ENCODE data around the gene PAX4.

The PAX4 gene

GRCh38 chr7:127582361-127582760 is 35.6 kb downstream of the PAX4 start:
- H3K79me2 ChIP-seq (ENCODE audit: control insufficient read depth, insufficient read depth, low read length): peaks cover 12% of the 10 kb centered on the region
- H2BK15ac ChIP-seq (replicated peaks; ENCODE audit: low read depth): no peak overlapping the region
- no peak overlapping the region for H3K4me3 ChIP-seq (ENCODE audit: low read length)
- H3K4me1 ChIP-seq (ENCODE audit: control insufficient read depth, low read depth, low read length): peaks cover 3% of the 10 kb centered on the region
- peaks cover 23% of the 10 kb centered on the region for H3K79me1 ChIP-seq (ENCODE audit: low read length)
- H3K18ac ChIP-seq (ENCODE audit: low read length): no peak overlapping the region
- no peak overlapping the region for H3K9ac ChIP-seq (ENCODE audit: low read length)
- no peaks in the 10 kb centered on the region for H3K27me3 ChIP-seq (ENCODE audit: insufficient read depth, low read length, poor library complexity)
- no peak overlapping the region for H3K56ac ChIP-seq (ENCODE audit: low read length)
- H3K23ac ChIP-seq (ENCODE audit: low read length): no peak overlapping the region
- H4K5ac ChIP-seq (ENCODE audit: low read length): no peak overlapping the region
- no peak overlapping the region for H2BK120ac ChIP-seq (ENCODE audit: low read depth, low read length)
- H3K4me2 ChIP-seq (ENCODE audit: low read length): no peak overlapping the region
- no peaks in the 10 kb centered on the region for H3K36me3 ChIP-seq (ENCODE audit: control insufficient read depth, insufficient read depth, low read length)
- no peak for DNase-seq
- no peak overlapping the region for H2BK5ac ChIP-seq (ENCODE audit: low read length)
- WGBS (ENCODE audit: extremely low coverage, insufficient coverage, low lambda C conversion rate): no CpG with 5 or more reads among the region's 14 CpGs
- H3K27ac ChIP-seq (ENCODE audit: low read depth, low read length): no peak overlapping the region
- H4K8ac ChIP-seq (ENCODE audit: low read depth, low read length): no peak overlapping the region
- H3K4ac ChIP-seq (ENCODE audit: low read depth, low read length): no peak overlapping the region
- H2AK5ac ChIP-seq (ENCODE audit: low read length): no peak overlapping the region

- H3K79me2 ChIP-seq (ENCODE audit: control insufficient read depth, insufficient read depth, low read length): peaks cover 12% of the 10 kb centered on the region
- no peaks in the 10 kb centered on the region for H3K36me3 ChIP-seq (ENCODE audit: control insufficient read depth, insufficient read depth, low read length)
- no CpG with 5 or more reads among the region's 1 CpG for WGBS (ENCODE audit: extremely low coverage, insufficient coverage, low lambda C conversion rate)
- no peak overlapping the region for H2AK5ac ChIP-seq (ENCODE audit: low read length)
- H4K8ac ChIP-seq (ENCODE audit: low read depth, low read length): no peak overlapping the region
- H3K4me2 ChIP-seq (ENCODE audit: low read length): no peak overlapping the region
- no peak overlapping the region for H3K56ac ChIP-seq (ENCODE audit: low read length)
- no peak overlapping the region for H3K23ac ChIP-seq (ENCODE audit: low read length)
- peaks cover 3% of the 10 kb centered on the region for H3K4me1 ChIP-seq (ENCODE audit: control insufficient read depth, low read depth, low read length)
- no peak for DNase-seq
- H3K27ac ChIP-seq (ENCODE audit: low read depth, low read length): no peak overlapping the region
- H2BK15ac ChIP-seq (replicated peaks; ENCODE audit: low read depth): no peak overlapping the region
- no peak overlapping the region for H3K9ac ChIP-seq (ENCODE audit: low read length)
- no peak overlapping the region for H4K5ac ChIP-seq (ENCODE audit: low read length)
- H3K4me3 ChIP-seq (ENCODE audit: low read length): no peak overlapping the region
- H3K4ac ChIP-seq (ENCODE audit: low read depth, low read length): no peak overlapping the region
- H2BK5ac ChIP-seq (ENCODE audit: low read length): no peak overlapping the region
- H3K79me1 ChIP-seq (ENCODE audit: low read length): peaks cover 23% of the 10 kb centered on the region
- H3K18ac ChIP-seq (ENCODE audit: low read length): no peak overlapping the region
- H2BK120ac ChIP-seq (ENCODE audit: low read depth, low read length): no peak overlapping the region
- H3K27me3 ChIP-seq (ENCODE audit: insufficient read depth, low read length, poor library complexity): no peaks in the 10 kb centered on the region
Measured at GRCh38 chr7:127581716-127582115, 36.2 kb downstream of the PAX4 start.

- H4K8ac ChIP-seq (ENCODE audit: low read depth, low read length): no peak overlapping the region
- no peaks in the 10 kb centered on the region for H3K36me3 ChIP-seq (ENCODE audit: control insufficient read depth, insufficient read depth, low read length)
- no peak overlapping the region for H3K23ac ChIP-seq (ENCODE audit: low read length)
- no peak overlapping the region for H2AK5ac ChIP-seq (ENCODE audit: low read length)
- H3K18ac ChIP-seq (ENCODE audit: low read length): no peak overlapping the region
- no peak overlapping the region for H3K4me2 ChIP-seq (ENCODE audit: low read length)
- H3K56ac ChIP-seq (ENCODE audit: low read length): no peak overlapping the region
- H3K9ac ChIP-seq (ENCODE audit: low read length): no peak overlapping the region
- H3K79me2 ChIP-seq (ENCODE audit: control insufficient read depth, insufficient read depth, low read length): peaks cover 12% of the 10 kb centered on the region
- no peak overlapping the region for H2BK120ac ChIP-seq (ENCODE audit: low read depth, low read length)
- H3K27me3 ChIP-seq (ENCODE audit: insufficient read depth, low read length, poor library complexity): no peaks in the 10 kb centered on the region
- no peak overlapping the region for H2BK5ac ChIP-seq (ENCODE audit: low read length)
- H3K79me1 ChIP-seq (ENCODE audit: low read length): peaks cover 23% of the 10 kb centered on the region
- peaks cover 3% of the 10 kb centered on the region for H3K4me1 ChIP-seq (ENCODE audit: control insufficient read depth, low read depth, low read length)
- H3K4me3 ChIP-seq (ENCODE audit: low read length): no peak overlapping the region
- H3K27ac ChIP-seq (ENCODE audit: low read depth, low read length): no peak overlapping the region
- no peak for DNase-seq
- no peak overlapping the region for H4K5ac ChIP-seq (ENCODE audit: low read length)
- H3K4ac ChIP-seq (ENCODE audit: low read depth, low read length): no peak overlapping the region
- H2BK15ac ChIP-seq (replicated peaks; ENCODE audit: low read depth): no peak overlapping the region
Measured at GRCh38 chr7:127580612-127581011, 37.3 kb downstream of the PAX4 start.

- Histone ChIP-seq H3K4me2 (ENCODE audit: low read length) (no peak overlapping the region), H3K27ac (ENCODE audit: low read depth, low read length) (no peak overlapping the region), H3K4me1 (ENCODE audit: control insufficient read depth, low read depth, low read length) (no peaks in the 10 kb centered on the region), H3K4me3 (ENCODE audit: low read length) (no peak overlapping the region), H3K9ac (ENCODE audit: low read length) (no peak overlapping the region), H3K56ac (ENCODE audit: low read length) (no peak overlapping the region), H4K8ac (ENCODE audit: low read depth, low read length) (no peak overlapping the region), H3K18ac (ENCODE audit: low read length) (no peak overlapping the region), H2BK15ac (replicated peaks; ENCODE audit: low read depth) (no peak overlapping the region), H3K36me3 (ENCODE audit: control insufficient read depth, insufficient read depth, low read length) (no peaks in the 10 kb centered on the region), H3K23ac (ENCODE audit: low read length) (no peak overlapping the region), H3K4ac (ENCODE audit: low read depth, low read length) (no peak overlapping the region), H2BK120ac (ENCODE audit: low read depth, low read length) (no peak overlapping the region), H2BK5ac (ENCODE audit: low read length) (no peak overlapping the region), H3K27me3 (ENCODE audit: insufficient read depth, low read length, poor library complexity) (no peaks in the 10 kb centered on the region), H2AK5ac (ENCODE audit: low read length) (no peak overlapping the region), H3K79me1 (ENCODE audit: low read length) (peaks cover 14% of the 10 kb centered on the region), H3K79me2 (ENCODE audit: control insufficient read depth, insufficient read depth, low read length) (peaks cover 5% of the 10 kb centered on the region), H4K5ac (ENCODE audit: low read length) (no peak overlapping the region)
- DNase-seq: no peak
- no CpG with 5 or more reads among the region's 4 CpGs for WGBS (ENCODE audit: extremely low coverage, insufficient coverage, low lambda C conversion rate)
Measured at GRCh38 chr7:127578711-127579275, 39.1 kb downstream of the PAX4 start.

- H2AK5ac ChIP-seq (ENCODE audit: low read length): no peak overlapping the region
- H3K18ac ChIP-seq (ENCODE audit: low read length): no peak overlapping the region
- no peak overlapping the region for H4K8ac ChIP-seq (ENCODE audit: low read depth, low read length)
- no peak overlapping the region for H2BK15ac ChIP-seq (replicated peaks; ENCODE audit: low read depth)
- H3K4ac ChIP-seq (ENCODE audit: low read depth, low read length): no peak overlapping the region
- H3K36me3 ChIP-seq (ENCODE audit: control insufficient read depth, insufficient read depth, low read length): no peaks in the 10 kb centered on the region
- no peak overlapping the region for H3K23ac ChIP-seq (ENCODE audit: low read length)
- H4K5ac ChIP-seq (ENCODE audit: low read length): no peak overlapping the region
- no peak overlapping the region for H3K56ac ChIP-seq (ENCODE audit: low read length)
- H3K9ac ChIP-seq (ENCODE audit: low read length): no peak overlapping the region
- H3K79me2 ChIP-seq (ENCODE audit: control insufficient read depth, insufficient read depth, low read length): peaks cover 1% of the 10 kb centered on the region
- no peak overlapping the region for H3K4me2 ChIP-seq (ENCODE audit: low read length)
- no peak overlapping the region for H2BK5ac ChIP-seq (ENCODE audit: low read length)
- no CpG with 5 or more reads among the region's 5 CpGs for WGBS (ENCODE audit: extremely low coverage, insufficient coverage, low lambda C conversion rate)
- H3K4me1 ChIP-seq (ENCODE audit: control insufficient read depth, low read depth, low read length): no peaks in the 10 kb centered on the region
- H2BK120ac ChIP-seq (ENCODE audit: low read depth, low read length): no peak overlapping the region
- H3K4me3 ChIP-seq (ENCODE audit: low read length): no peak overlapping the region
- H3K79me1 ChIP-seq (ENCODE audit: low read length): peaks cover 9% of the 10 kb centered on the region
- H3K27me3 ChIP-seq (ENCODE audit: insufficient read depth, low read length, poor library complexity): no peaks in the 10 kb centered on the region
- DNase-seq: peak; percentile 33
- H3K27ac ChIP-seq (ENCODE audit: low read depth, low read length): no peak overlapping the region
Measured at GRCh38 chr7:127578036-127578684, 39.8 kb downstream of the PAX4 start.

Measured in mesendoderm (in vitro differentiated cells).